Left lung (tissue), 10 donors: ENCODE measurements around the gene TNKS2. TPM values are rescaled to one million over a fixed set of nuclear protein-coding genes. Genes with fewer than 3 reads are reported as not detected.
"Not testable (repeated sequence)": the region's sequence is repeated elsewhere in the genome, so short reads cannot be mapped to it uniquely, and the experiment has no call there.

Source experiments
- ATAC-seq: fragments of 200-7000 bp; cut with Tn5 transposase; one replicate; pipeline ENCODE4 v1.9.1; 2020; ENCODE audit warnings: moderate library complexity
- DNase-seq, 4 donors: peaks; one replicate each; pipeline ENCODE4 v3.0.0-alpha.2; 2013 to 2020
- H3K27ac ChIP-seq, 2 donors: fragments of 200-600 bp; sonication (generic) in 1 of 2; one replicate each; pipeline versions ENCODE4 v1.5.0 to v1.8.0; 2020 to 2021
- H3K27me3 ChIP-seq, 2 donors: fragments of 200-600 bp; sonication (generic) in 1 of 2; one replicate each; pipeline versions ENCODE4 v1.5.0 to v1.8.0; 2020 to 2021
- H3K36me3 ChIP-seq, 2 donors: fragments of 200-600 bp; sonication (generic) in 1 of 2; one replicate each; pipeline versions ENCODE4 v1.5.0 to v1.8.0; 2020 to 2021
- H3K4me1 ChIP-seq, 2 donors: fragments of 200-600 bp; one replicate each; pipeline ENCODE4 v1.8.0; 2021
- H3K4me3 ChIP-seq, 2 donors: fragments of 200-600 bp; sonication (generic) in 1 of 2; one replicate each; pipeline versions ENCODE4 v1.5.0 to v1.8.0; 2020 to 2021; ENCODE audit warnings: mild to moderate bottlenecking in 1 of 2
- H3K9me3 ChIP-seq, 2 donors: fragments of 200-600 bp; sonication (generic) in 1 of 2; one replicate each; pipeline versions ENCODE4 v1.5.0 to v1.8.0; 2020 to 2021
- CTCF ChIP-seq, 2 donors: fragments of 200-600 bp; sonication (generic) in 1 of 2; IDR thresholded peaks; one replicate each; pipeline versions ENCODE4 v1.5.0 to v1.8.0; 2021; ENCODE audit warnings: antibody characterized with exemption in 2 of 2
- intact Hi-C, 2 donors: fragments of 100-400 bp; cut with DNase I; formaldehyde crosslinking; loops; one replicate each; pipeline versions ENCODE4 v1.11.2 to v1.14.2; 2022
- polyA plus RNA-seq, 6 donors: library from polyadenylated mRNA; unstranded; fragments of 120-200 nt; gene quantifications; one replicate each; pipeline ENCODE4 v1.2.1, GENCODE V29; 2013; ENCODE audit not compliant: insufficient read length in 6 of 6
- total RNA-seq, 2 donors: library from RNA; stranded (reverse); fragmentation: NEBNext Ultra II Directional; extraction: Animal tissue kit (Norgen Biotek cat#: 25700); gene quantifications; one replicate each; pipeline ENCODE4 v1.2.1, GENCODE V29; 2021
- donor health status: DM: no; HTN: yes; CAD: no.
- donor health status: DM: no; HTN: no; CAD: no.

Gene TNKS2
- total and polyA plus RNA-seq, 8 donors: 37.1 to 66.0 (median 57.7) TPM

DNA sequence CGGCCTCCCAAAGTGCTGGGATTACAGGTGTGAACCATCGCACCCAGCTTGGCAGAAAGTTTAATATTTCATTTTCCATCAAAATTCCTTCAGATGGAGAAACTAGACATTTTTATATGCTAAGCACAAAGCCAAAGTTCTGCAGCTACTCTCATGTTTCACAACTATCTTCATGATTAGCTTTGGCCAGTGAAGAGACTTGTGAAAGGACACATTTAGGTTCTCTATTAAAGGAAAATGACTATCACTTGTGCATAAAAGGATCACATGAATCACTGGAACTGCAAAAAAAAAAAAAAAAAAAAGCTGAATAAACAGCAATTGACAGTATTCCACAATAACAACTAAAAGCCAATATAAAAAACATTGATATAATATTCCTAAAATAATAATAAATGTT, 94.8 kb downstream of the TNKS2 start:
- intact Hi-C loops: no loop called here
- no peak overlapping the region for H3K27ac ChIP-seq
- no peaks in the 10 kb centered on the region for H3K36me3 ChIP-seq
- no peak overlapping the region for H3K4me3 ChIP-seq
- H3K27me3 ChIP-seq: peaks cover 0 to 14% of the 10 kb centered on the region in 2 donors
- ATAC-seq: no peak
- peaks cover under 1 to 2% of the 10 kb centered on the region in 2 donors for H3K4me1 ChIP-seq
- no peaks in the 10 kb centered on the region for H3K9me3 ChIP-seq
- no peak for DNase-seq
- no peak for TF ChIP-seq CTCF (IDR thresholded peaks at IDR 0.05)

GRCh38 chr10:91894261-91894685, 96.0 kb downstream of the TNKS2 start:
- DNase-seq, H3K36me3 ChIP-seq, intact Hi-C loops: not testable (repeated sequence)

GRCh38 chr10:91896212-91896756, 98.1 kb downstream of the TNKS2 start:
- H3K4me3 ChIP-seq: no peak overlapping the region
- no peak for ATAC-seq
- no peaks in the 10 kb centered on the region for H3K27me3 ChIP-seq
- no peak for TF ChIP-seq CTCF (IDR thresholded peaks at IDR 0.05)
- no peaks in the 10 kb centered on the region for H3K36me3 ChIP-seq
- H3K9me3 ChIP-seq: no peaks in the 10 kb centered on the region
- H3K4me1 ChIP-seq: peaks cover 0 to 2% of the 10 kb centered on the region in 2 donors
- no peak overlapping the region for H3K27ac ChIP-seq
- intact Hi-C loops: no loop called here
- DNase-seq: no peak

More at GRCh38 chr10:91894261-91894685, 96.0 kb downstream of the TNKS2 start:
- H3K4me3 ChIP-seq, H3K27ac ChIP-seq, H3K4me1 ChIP-seq, ATAC-seq, H3K27me3 ChIP-seq, H3K9me3 ChIP-seq: not testable (repeated sequence)

GRCh38 chr10:91897421-91897820, 99.2 kb downstream of the TNKS2 start:
- Histone ChIP-seq H3K4me3 (no peak overlapping the region), H3K4me1 (peaks cover 5 to 14% of the 10 kb centered on the region in 2 donors), H3K27ac (no peak overlapping the region), H3K36me3 (no peaks in the 10 kb centered on the region), H3K27me3 (no peaks in the 10 kb centered on the region), H3K9me3 (no peaks in the 10 kb centered on the region)
- intact Hi-C loops: no loop called here
- ATAC-seq (no peak), DNase-seq (no peak)
- TF ChIP-seq CTCF (IDR thresholded peaks at IDR 0.05): no peak

DNA sequence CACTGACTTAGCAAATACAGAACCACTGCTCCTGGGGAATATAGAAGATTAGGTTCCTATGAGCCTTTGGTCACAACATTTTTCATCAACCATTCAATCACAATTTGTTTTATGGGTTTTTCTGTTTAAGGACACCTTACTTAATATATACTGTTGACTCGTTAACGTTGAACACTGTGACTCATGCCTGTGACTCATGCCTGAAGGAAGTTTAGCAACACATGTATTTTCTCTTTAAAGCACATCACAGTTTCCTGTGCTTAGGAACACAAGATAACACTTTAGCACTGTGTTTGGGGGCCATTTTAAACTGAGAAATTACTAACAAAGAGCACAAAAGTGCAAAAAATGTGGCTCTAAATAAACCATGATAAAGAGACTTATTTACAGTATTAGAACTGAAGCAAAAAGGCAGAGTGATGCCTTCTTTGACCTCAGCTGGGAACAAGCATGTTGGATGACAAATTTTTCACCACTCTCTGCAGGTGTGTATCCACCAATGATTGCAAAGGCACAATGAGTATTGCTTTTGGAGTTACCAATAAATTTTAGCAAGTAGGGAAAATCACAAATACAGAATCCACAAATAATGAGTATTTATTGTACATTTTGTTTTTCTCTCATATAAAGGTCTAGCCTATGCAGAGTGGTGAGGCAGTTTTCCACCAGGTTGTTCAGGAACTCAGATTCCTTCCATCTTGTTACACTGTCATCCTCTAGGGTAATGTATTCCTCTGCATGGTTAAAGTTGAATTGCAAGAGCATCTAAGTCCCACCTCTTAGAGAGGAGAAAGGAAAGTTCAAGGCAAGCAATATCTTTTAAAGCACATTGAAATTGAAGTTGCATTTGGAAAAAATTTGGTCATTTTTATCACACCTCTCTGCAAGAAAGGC, 103.8 kb downstream of the TNKS2 start:
- H3K27ac ChIP-seq: peak overlapping the region in 1 of 2 donors; percentile 86
- H3K4me3 ChIP-seq: no peak overlapping the region
- peak; percentile 98 for ATAC-seq
- peaks cover 6 to 19% of the 10 kb centered on the region in 2 donors for H3K4me1 ChIP-seq
- no peaks in the 10 kb centered on the region for H3K27me3 ChIP-seq
- DNase-seq: no peak
- no peaks in the 10 kb centered on the region for H3K36me3 ChIP-seq
- TF ChIP-seq CTCF (IDR thresholded peaks at IDR 0.05): no peak
- intact Hi-C loops: loop anchor here in 1 of 2 donors (10.0 kb wide), 1 partner anchor 57 kb away; no protein-coding TSS in a partner anchor
- H3K9me3 ChIP-seq: no peaks in the 10 kb centered on the region
